IMR-90 (cell line): ENCODE results near the gene TTC28. TPM values are rescaled to one million over a fixed set of nuclear protein-coding genes. Genes with fewer than 3 reads are reported as not detected.

ENCODE experiments used
- ATAC-seq: fragments of 200-7000 bp; cut with Tn5 transposase; 2 replicates; pipeline ENCODE4 v1.9.1; 2020; ENCODE audit warnings: low read depth, mild to moderate bottlenecking, moderate library complexity
- BruUV-seq: library from RNA; stranded (reverse); fragments of 400-500 nt; replicated peaks from 2 replicates; lab custom pipeline; 2021; lab: Mats Ljungman, UMichigan
- CTCF ChIA-PET: fragments of 300-600 bp; formaldehyde crosslinking; extraction: SDS; loops from one replicate; lab custom pipeline; 2021; ENCODE audit warnings: antibody characterized with exemption; lab: Yijun Ruan, JAX
- POLR2A ChIA-PET: fragments of 300-600 bp; sonication (Branson Sonifier 250); formaldehyde crosslinking; loops from one replicate; lab custom pipeline; 2022; ENCODE audit warnings: antibody characterized with exemption; ENCODE audit not compliant: unreplicated experiment; lab: Charles Lee
- DNase-seq: peaks from one replicate; pipeline ENCODE4 v3.0.0; 2013
- H2AFZ ChIP-seq: replicated peaks from 2 replicates; pipeline ENCODE3; 2013; ENCODE audit warnings: low read length, mild to moderate bottlenecking; ENCODE audit not compliant: poor library complexity
- H2AK5ac ChIP-seq: 2 replicates; pipeline ENCODE4 v1.6.1; 2013; ENCODE audit warnings: low read depth, low read length, inconsistent platforms
- H2AK9ac ChIP-seq: replicated peaks from 2 replicates; pipeline ENCODE3; 2013; ENCODE audit warnings: mild to moderate bottlenecking, low read depth, low read length, moderate library complexity; ENCODE audit not compliant: poor library complexity
- H2BK120ac ChIP-seq: 2 replicates; pipeline ENCODE4 v1.6.1; 2013; ENCODE audit warnings: low read depth, low read length, inconsistent platforms
- H2BK15ac ChIP-seq: 3 replicates; pipeline ENCODE4 v1.6.1; 2013; ENCODE audit warnings: low read depth, low read length, inconsistent platforms
- H2BK20ac ChIP-seq: 2 replicates; pipeline ENCODE4 v1.6.1; 2013; ENCODE audit warnings: low read depth, mild to moderate bottlenecking, inconsistent platforms, low read length, moderate library complexity
- H2BK5ac ChIP-seq: 2 replicates; pipeline ENCODE4 v1.6.1; 2013; ENCODE audit warnings: mild to moderate bottlenecking, low read depth, low read length, inconsistent platforms; ENCODE audit not compliant: poor library complexity, severe bottlenecking
- H3K14ac ChIP-seq: replicated peaks from 2 replicates; pipeline ENCODE4 v1.6.1; 2013; ENCODE audit warnings: low read depth, low read length, inconsistent platforms
- H3K18ac ChIP-seq: 2 replicates; pipeline ENCODE4 v1.6.1; 2013; ENCODE audit warnings: low read depth, low read length, control low read depth
- H3K23ac ChIP-seq: 2 replicates; pipeline ENCODE4 v1.6.1; 2013; ENCODE audit warnings: low read depth, low read length, inconsistent platforms
- H3K27ac ChIP-seq: 2 replicates; pipeline ENCODE4 v1.5.1; 2013; ENCODE audit warnings: mild to moderate bottlenecking, control low read depth, low read length; ENCODE audit not compliant: insufficient read depth
- H3K27me3 ChIP-seq: 2 replicates; pipeline ENCODE4 v1.6.1; 2013; ENCODE audit warnings: low read length; ENCODE audit not compliant: control insufficient read depth, insufficient read depth
- H3K36me3 ChIP-seq: 2 replicates; pipeline ENCODE4 v1.6.1; 2013; ENCODE audit warnings: low read length, mixed read lengths; ENCODE audit not compliant: control insufficient read depth, insufficient read depth
- H3K4ac ChIP-seq: 2 replicates; pipeline ENCODE4 v1.6.1; 2013; ENCODE audit warnings: low read depth, low read length, inconsistent platforms
- H3K4me1 ChIP-seq: 2 replicates; pipeline ENCODE4 v1.6.1; 2013; ENCODE audit warnings: low read length, mixed read lengths; ENCODE audit not compliant: control insufficient read depth, insufficient read depth
- H3K4me2 ChIP-seq: 2 replicates; pipeline ENCODE4 v1.6.1; 2013; ENCODE audit warnings: low read depth, mild to moderate bottlenecking, control low read depth, low read length, moderate library complexity
- H3K4me3 ChIP-seq: 2 replicates; pipeline ENCODE4 v1.5.1; 2013; ENCODE audit warnings: low read depth, mild to moderate bottlenecking, control low read depth, low read length, moderate library complexity; ENCODE audit not compliant: insufficient read depth
- H3K56ac ChIP-seq: 2 replicates; pipeline ENCODE4 v1.6.1; 2013; ENCODE audit warnings: low read length, inconsistent platforms; ENCODE audit not compliant: insufficient read depth; ENCODE audit errors: extremely low read depth
- H3K79me1 ChIP-seq, 2 experiments: 2 replicates each; pipeline ENCODE4 v1.6.1; 2013; ENCODE audit warnings: low read length in 2 of 2, inconsistent platforms in 1 of 2, low read depth in 1 of 2
- H3K9ac ChIP-seq: 2 replicates; pipeline ENCODE4 v1.6.1; 2013; ENCODE audit warnings: low read depth, low read length, control low read depth
- H3K9me1 ChIP-seq: 2 replicates; pipeline ENCODE4 v1.6.1; 2013; ENCODE audit warnings: low read length, inconsistent platforms; ENCODE audit not compliant: insufficient read depth
- H3K9me3 ChIP-seq: 2 replicates; pipeline ENCODE4 v1.6.1; 2013; ENCODE audit warnings: low read length; ENCODE audit not compliant: control insufficient read depth, insufficient read depth
- H4K20me1 ChIP-seq: 2 replicates; pipeline ENCODE4 v1.6.1; 2013; ENCODE audit warnings: low read length, inconsistent platforms; ENCODE audit not compliant: insufficient read depth
- H4K5ac ChIP-seq: 2 replicates; pipeline ENCODE4 v1.6.1; 2013; ENCODE audit warnings: mild to moderate bottlenecking, low read depth, low read length, control low read depth
- H4K8ac ChIP-seq, 2 experiments: 2 replicates each; pipeline ENCODE4 v1.6.1; 2013; ENCODE audit warnings: low read depth in 2 of 2, low read length in 2 of 2, control low read depth in 1 of 2, inconsistent platforms in 1 of 2
- H4K91ac ChIP-seq: 2 replicates; pipeline ENCODE4 v1.6.1; 2013; ENCODE audit warnings: low read depth, low read length, inconsistent platforms; ENCODE audit not compliant: insufficient read depth
- BHLHE40 ChIP-seq: fragments of 150-350 bp; IDR thresholded peaks from 2 replicates; pipeline ENCODE4 v1.6.1; 2016; ENCODE audit warnings: mild to moderate bottlenecking, low read depth, low read length
- CEBPB ChIP-seq: IDR thresholded peaks from 2 replicates; pipeline ENCODE4 v1.6.1; 2012; ENCODE audit warnings: low read depth, low read length, improper control_type of control experiment
- CHD1 ChIP-seq: IDR thresholded peaks from 2 replicates; pipeline ENCODE4 v1.6.1; 2012; ENCODE audit warnings: low read depth, low read length, improper control_type of control experiment
- FOS ChIP-seq: fragments of 150-350 bp; IDR thresholded peaks from 2 replicates; pipeline ENCODE4 v1.6.1; 2016; ENCODE audit warnings: low read depth, low read length
- MAFK ChIP-seq: IDR thresholded peaks from 2 replicates; pipeline ENCODE4 v1.6.1; 2012; ENCODE audit warnings: low read depth, low read length, improper control_type of control experiment
- MAZ ChIP-seq: IDR thresholded peaks from 2 replicates; pipeline ENCODE4 v1.6.1; 2012; ENCODE audit warnings: low read depth, mild to moderate bottlenecking, low read length, improper control_type of control experiment, moderate library complexity, borderline replicate concordance
- MXI1 ChIP-seq: IDR thresholded peaks from 2 replicates; pipeline ENCODE4 v1.6.1; 2012; ENCODE audit warnings: low read depth, mild to moderate bottlenecking, low read length, moderate library complexity, borderline replicate concordance
- NFE2L2 ChIP-seq: fragments of 150-350 bp; IDR thresholded peaks from 2 replicates; pipeline ENCODE4 v1.6.1; 2016; ENCODE audit warnings: low read depth, mild to moderate bottlenecking, low read length
- POLR2A ChIP-seq: IDR thresholded peaks from 2 replicates; pipeline ENCODE4 v1.6.1; 2012; ENCODE audit warnings: mild to moderate bottlenecking, low read depth, low read length
- RAD21 ChIP-seq: IDR thresholded peaks from 2 replicates; pipeline ENCODE4 v1.6.1; 2012; ENCODE audit warnings: low read length, improper control_type of control experiment
- RCOR1 ChIP-seq: IDR thresholded peaks from 2 replicates; pipeline ENCODE4 v1.6.1; 2012; ENCODE audit warnings: mild to moderate bottlenecking, low read length, improper control_type of control experiment; ENCODE audit not compliant: insufficient replicate concordance
- RFX5 ChIP-seq: IDR thresholded peaks from 2 replicates; pipeline ENCODE4 v1.8.0; 2012; ENCODE audit warnings: low read depth, mild to moderate bottlenecking, low read length, moderate library complexity
- SMC3 ChIP-seq: fragments of 150-350 bp; IDR thresholded peaks from 2 replicates; pipeline ENCODE4 v1.6.1; 2016; ENCODE audit warnings: low read depth, mild to moderate bottlenecking, antibody characterized with exemption, low read length, moderate library complexity
- WGBS, 2 experiments: methylation state at CpG; one replicate each; pipeline versions ENCODE4 v1.1.5 to v1.1.7; 2013; ENCODE audit warnings: missing lambda C conversion rate in 2 of 2; ENCODE audit not compliant: insufficient read length in 1 of 2; ENCODE audit errors: extremely low coverage in 2 of 2; 5-methylcytosine and 5-hydroxymethylcytosine counted together
- dilution Hi-C: fragments of 300-500 bp; cut with HindIII; formaldehyde crosslinking; loops from one replicate; pipeline ENCODE4 v1.14.3; 2018; ENCODE audit warnings: low sequenced_read_pairs; ENCODE audit not compliant: unreplicated experiment
- in situ Hi-C: fragments of 300-500 bp; cut with MboI; formaldehyde crosslinking; loops from 3 replicates; pipeline ENCODE4 v1.14.3; 2019; ENCODE audit warnings: low sequenced_read_pairs, inconsistent platforms, mixed read lengths
- intact Hi-C: fragments of 100-400 bp; cut with micrococcal nuclease; formaldehyde crosslinking; loops from 2 replicates; pipeline ENCODE4 v1.10.0; 2022
- polyA plus RNA-seq, 3 experiments: library from polyadenylated mRNA; depleted of rRNA; stranded (reverse); fragments of >200 nt; gene quantifications; 2 replicates each; pipeline ENCODE4 v1.2.3, GENCODE V29; 2012; ENCODE audit warnings: low replicate concordance in 1 of 3
- total RNA-seq: library from RNA; depleted of rRNA; stranded (reverse); fragments of >200 nt; gene quantifications from 2 replicates; pipeline ENCODE4 v1.2.3, GENCODE V29; 2012
- TF ChIP-seq, protein P1 (sequence below): fragments of 150-350 bp; IDR thresholded peaks from 2 replicates; pipeline ENCODE4 v1.6.1; 2016; ENCODE audit warnings: low read depth, mild to moderate bottlenecking, low read length, moderate library complexity, borderline replicate concordance
- TF ChIP-seq, protein P2 (sequence below): conservative IDR thresholded peaks from 2 replicates; pipeline ENCODE4 v1.5.1; 2012; ENCODE audit warnings: mild to moderate bottlenecking, low read depth, low read length, improper control_type of control experiment
- TF ChIP-seq, protein P3 (sequence below): fragments of 150-350 bp; IDR thresholded peaks from 2 replicates; pipeline ENCODE4 v1.6.1; 2017; ENCODE audit warnings: mild to moderate bottlenecking, antibody characterized with exemption, low read length, low read depth

The TTC28 gene
- total and polyA plus RNA-seq, 2 of the 4 experiments (the other 2 are of a cell fraction), result 5.6 to 13.3 TPM

DNA sequence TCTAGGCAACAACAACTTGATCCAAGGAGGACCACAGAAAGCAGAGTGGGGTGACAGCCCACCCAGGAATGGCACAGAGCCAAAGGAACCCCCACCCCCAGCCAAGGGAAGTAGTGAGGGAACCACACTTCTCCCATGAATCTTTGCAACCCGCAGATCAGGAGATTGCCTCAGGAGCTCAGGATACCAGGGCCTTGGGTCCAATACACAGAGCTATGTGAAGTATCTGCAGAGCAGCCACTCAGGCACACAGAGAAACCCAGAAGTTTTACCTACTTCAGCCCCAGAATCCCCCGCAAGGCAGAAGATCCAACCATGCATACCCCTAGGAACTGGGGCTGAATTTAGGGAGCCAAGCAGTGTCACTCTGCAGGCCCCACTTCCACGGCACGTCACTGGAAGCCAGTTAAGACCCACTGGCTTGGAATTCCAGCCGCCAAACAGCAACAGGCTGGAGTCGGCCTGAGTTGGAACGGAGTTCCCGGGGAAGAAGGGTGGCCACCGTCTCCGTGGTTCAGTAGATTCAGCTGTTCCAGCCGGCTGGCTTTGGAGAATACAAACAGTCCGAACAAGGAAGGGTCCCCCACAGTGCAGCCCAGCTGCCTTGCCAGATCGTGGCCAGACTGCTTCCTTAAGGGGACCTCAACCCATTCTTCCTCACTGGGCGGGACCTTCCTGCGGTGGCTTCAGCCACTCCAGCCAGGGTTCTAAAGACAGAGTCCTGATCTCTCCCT is 174.1 kb downstream of the TTC28 start:
- Histone ChIP-seq H4K91ac (no peak overlapping the region), H3K36me3 (no peaks in the 10 kb centered on the region), H3K27ac (no peak overlapping the region), H4K8ac (no peak overlapping the region), H3K23ac (no peak overlapping the region), H3K14ac (no peak overlapping the region), H3K4me1 (no peaks in the 10 kb centered on the region), H2BK20ac (no peak overlapping the region), H3K18ac (no peak overlapping the region), H2AFZ (no peak overlapping the region), H3K79me1 (peaks cover 2 to 6% of the 10 kb centered on the region in 2 experiments; a peak in 1 of 4 replicates), H4K5ac (no peak overlapping the region), H3K4me3 (no peak overlapping the region), H3K4me2 (no peak overlapping the region), H3K56ac (no peak overlapping the region), H2BK120ac (no peak overlapping the region), H2AK9ac (no peak overlapping the region), H3K4ac (no peak overlapping the region), H2BK15ac (no peak overlapping the region), H3K27me3 (no peaks in the 10 kb centered on the region), H3K9me1 (no peaks in the 10 kb centered on the region), H2AK5ac (no peak overlapping the region), H3K9ac (no peak overlapping the region), H3K9me3 (no peaks in the 10 kb centered on the region), H2BK5ac (no peak overlapping the region), H4K20me1 (no peaks in the 10 kb centered on the region; the same call in 1 of the 2 replicates)
- POLR2A ChIA-PET, result no interaction called here
- CTCF ChIA-PET, result no interaction called here
- DNase-seq (no peak), ATAC-seq (no peak)
- no peak for TF ChIP-seq RAD21
- TF ChIP-seq NFE2L2, result no peak
- TF ChIP-seq BHLHE40, result no peak
- no peak for TF ChIP-seq SMC3
- TF ChIP-seq, protein P1, sequence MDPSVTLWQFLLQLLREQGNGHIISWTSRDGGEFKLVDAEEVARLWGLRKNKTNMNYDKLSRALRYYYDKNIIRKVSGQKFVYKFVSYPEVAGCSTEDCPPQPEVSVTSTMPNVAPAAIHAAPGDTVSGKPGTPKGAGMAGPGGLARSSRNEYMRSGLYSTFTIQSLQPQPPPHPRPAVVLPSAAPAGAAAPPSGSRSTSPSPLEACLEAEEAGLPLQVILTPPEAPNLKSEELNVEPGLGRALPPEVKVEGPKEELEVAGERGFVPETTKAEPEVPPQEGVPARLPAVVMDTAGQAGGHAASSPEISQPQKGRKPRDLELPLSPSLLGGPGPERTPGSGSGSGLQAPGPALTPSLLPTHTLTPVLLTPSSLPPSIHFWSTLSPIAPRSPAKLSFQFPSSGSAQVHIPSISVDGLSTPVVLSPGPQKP, result no peak
- TF ChIP-seq MXI1, result no peak
- no peak for TF ChIP-seq RCOR1
- no peak for TF ChIP-seq CHD1
- TF ChIP-seq FOS, result no peak
- no peak for TF ChIP-seq POLR2A
- TF ChIP-seq MAZ, result no peak
- no peak for TF ChIP-seq MAFK
- no peak for TF ChIP-seq CEBPB
- TF ChIP-seq, protein P2, sequence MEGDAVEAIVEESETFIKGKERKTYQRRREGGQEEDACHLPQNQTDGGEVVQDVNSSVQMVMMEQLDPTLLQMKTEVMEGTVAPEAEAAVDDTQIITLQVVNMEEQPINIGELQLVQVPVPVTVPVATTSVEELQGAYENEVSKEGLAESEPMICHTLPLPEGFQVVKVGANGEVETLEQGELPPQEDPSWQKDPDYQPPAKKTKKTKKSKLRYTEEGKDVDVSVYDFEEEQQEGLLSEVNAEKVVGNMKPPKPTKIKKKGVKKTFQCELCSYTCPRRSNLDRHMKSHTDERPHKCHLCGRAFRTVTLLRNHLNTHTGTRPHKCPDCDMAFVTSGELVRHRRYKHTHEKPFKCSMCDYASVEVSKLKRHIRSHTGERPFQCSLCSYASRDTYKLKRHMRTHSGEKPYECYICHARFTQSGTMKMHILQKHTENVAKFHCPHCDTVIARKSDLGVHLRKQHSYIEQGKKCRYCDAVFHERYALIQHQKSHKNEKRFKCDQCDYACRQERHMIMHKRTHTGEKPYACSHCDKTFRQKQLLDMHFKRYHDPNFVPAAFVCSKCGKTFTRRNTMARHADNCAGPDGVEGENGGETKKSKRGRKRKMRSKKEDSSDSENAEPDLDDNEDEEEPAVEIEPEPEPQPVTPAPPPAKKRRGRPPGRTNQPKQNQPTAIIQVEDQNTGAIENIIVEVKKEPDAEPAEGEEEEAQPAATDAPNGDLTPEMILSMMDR, result no peak
- no peak for TF ChIP-seq RFX5
- TF ChIP-seq, protein P3, sequence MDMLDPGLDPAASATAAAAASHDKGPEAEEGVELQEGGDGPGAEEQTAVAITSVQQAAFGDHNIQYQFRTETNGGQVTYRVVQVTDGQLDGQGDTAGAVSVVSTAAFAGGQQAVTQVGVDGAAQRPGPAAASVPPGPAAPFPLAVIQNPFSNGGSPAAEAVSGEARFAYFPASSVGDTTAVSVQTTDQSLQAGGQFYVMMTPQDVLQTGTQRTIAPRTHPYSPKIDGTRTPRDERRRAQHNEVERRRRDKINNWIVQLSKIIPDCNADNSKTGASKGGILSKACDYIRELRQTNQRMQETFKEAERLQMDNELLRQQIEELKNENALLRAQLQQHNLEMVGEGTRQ, result no peak
- WGBS, 2 experiments, result 78% methylated on average over 13 of the region's 15 CpGs; no CpG with 5 or more reads in 1 of the 2 experiments
- dilution Hi-C loops (no loop called here), intact Hi-C loops (no loop called here), in situ Hi-C loops (no loop called here)
- no TSS peak for BruUV-seq
